Measurements from ENCODE around the gene FOXL2. TPM values are rescaled to one million over a fixed set of nuclear protein-coding genes. Genes with fewer than 3 reads are reported as not detected.

FOXL2 gene
- total and polyA plus RNA-seq, 12 donors: 0.40 to 11.2 (median 3.6) TPM; not detected in 1

GRCh38 chr3:138945709-138946662 is 951 bp downstream of the FOXL2 start:
- Histone ChIP-seq H3K27ac (peak overlapping the region in 3 of 5 donors; percentile 6 to 74 (median 68)), H3K27me3 (peaks cover 75% of the 10 kb centered on the region)

GRCh38 chr3:138944929-138945708 is 1.8 kb downstream of the FOXL2 start:
- TF ChIP-seq CTCF (IDR thresholded peaks at IDR 0.05) (no peak), POLR2A (IDR thresholded peaks at IDR 0.05) (no peak)
- peaks cover 29 to 35% of the 10 kb centered on the region in 2 donors for H3K4me1 ChIP-seq (replicated peaks in 1 of 2)
- H3K27ac ChIP-seq: no peak overlapping the region

More at GRCh38 chr3:138945709-138946662, 951 bp downstream of the FOXL2 start:
- peak in 2 of 7 donors; percentile 29 to 35 for DNase-seq
- WGBS, 4 donors: 0 to 4% (median 3%) methylated on average over 9 to 120 of the region's 120 CpGs
- Histone ChIP-seq H3K9me3 (replicated peaks in 1 of 3) (no peaks in the 10 kb centered on the region), H3K4me1 (replicated peaks in 1 of 2) (peaks cover 30 to 37% of the 10 kb centered on the region in 2 donors), H3K4me3 (peak overlapping the region in 2 of 4 donors; percentile 19 to 64), H3K36me3 (replicated peaks in 1 of 2) (no peaks in the 10 kb centered on the region)
- intact Hi-C loops (cut with DNase I): no loop called here
- no peak for TF ChIP-seq POLR2A (IDR thresholded peaks at IDR 0.05)

GRCh38 chr3:138944654-138944928 is 2.3 kb downstream of the FOXL2 start:
- Histone ChIP-seq H3K27me3 (peaks cover 76% of the 10 kb centered on the region), H3K27ac (no peak overlapping the region), H3K4me3 (peak overlapping the region in 1 of 4 donors; percentile 64), H3K9me3 (replicated peaks in 1 of 3) (no peaks in the 10 kb centered on the region), H3K4me1 (replicated peaks in 1 of 2) (peaks cover 24 to 30% of the 10 kb centered on the region in 2 donors), H3K36me3 (replicated peaks in 1 of 2) (no peaks in the 10 kb centered on the region)
- DNase-seq: no peak
- 12 to 33% (median 17%) methylated on average over 12 of the region's 12 CpGs for WGBS, 4 donors
- TF ChIP-seq POLR2A (IDR thresholded peaks at IDR 0.05) (no peak), CTCF (IDR thresholded peaks at IDR 0.05) (no peak)
- intact Hi-C loops (cut with DNase I): no loop called here

More at GRCh38 chr3:138944929-138945708, 1.8 kb downstream of the FOXL2 start:
- Histone ChIP-seq H3K4me3 (peak overlapping the region in 1 of 4 donors; percentile 64), H3K36me3 (replicated peaks in 1 of 2) (no peaks in the 10 kb centered on the region), H3K9me3 (replicated peaks in 1 of 3) (no peaks in the 10 kb centered on the region), H3K27me3 (peaks cover 75% of the 10 kb centered on the region)
- DNase-seq: peak in 1 of 7 donors; percentile 22
- intact Hi-C loops (cut with DNase I): no loop called here
- WGBS, 4 donors: 5 to 11% (median 7%) methylated on average over 33 to 80 of the region's 80 CpGs

GRCh38 chr3:138943724-138944653 is 2.9 kb downstream of the FOXL2 start:
- TF ChIP-seq CTCF (IDR thresholded peaks at IDR 0.05) (no peak), POLR2A (IDR thresholded peaks at IDR 0.05) (no peak)
- Histone ChIP-seq H3K27ac (no peak overlapping the region), H3K4me3 (peak overlapping the region in 1 of 4 donors; percentile 64), H3K27me3 (peaks cover 82% of the 10 kb centered on the region), H3K36me3 (replicated peaks in 1 of 2) (no peaks in the 10 kb centered on the region), H3K4me1 (replicated peaks in 1 of 2) (peaks cover 23 to 35% of the 10 kb centered on the region in 2 donors), H3K9me3 (replicated peaks in 1 of 3) (no peaks in the 10 kb centered on the region)
- no peak for DNase-seq
- intact Hi-C loops (cut with DNase I): no loop called here
- 36 to 45% (median 41%) methylated on average over 30 of the region's 30 CpGs for WGBS, 4 donors

Measured in adrenal gland (tissue), 12 donors.